ENCODE data around the gene TMEM140. TPM values are rescaled to one million over a fixed set of nuclear protein-coding genes. Genes with fewer than 3 reads are reported as not detected.
A peak's percentile ranks its signal among the peaks of the same experiment; 100 is the strongest.

Gene TMEM140
- total and polyA plus RNA-seq, 2 of the 13 experiments (the other 11 are each of a cell fraction or from before 2014, with no cell fraction given): 9.2 to 21.7 TPM

GRCh38 chr7:135169141-135169963, 21.5 kb downstream of the TMEM140 start (continued):
- TF ChIP-seq HDAC2 (CRISPR knock-in tag; IDR thresholded peaks at IDR 0.05) (0 out of 2 replicates have a peak, but pooled peaks have one; percentile 20), ZNF513 (CRISPR knock-in tag; conservative IDR thresholded peaks at IDR 0.05) (no peak), TAF1 (CRISPR knock-in tag; IDR thresholded peaks at IDR 0.05) (no peak), ZNF180 (CRISPR knock-in tag; IDR thresholded peaks at IDR 0.05; ENCODE audit: borderline replicate concordance, low read depth) (no peak), ZNF672 (CRISPR knock-in tag; IDR thresholded peaks at IDR 0.05) (no peak), ATM (IDR thresholded peaks at IDR 0.05; ENCODE audit: borderline replicate concordance) (no peak), ZNF546 (CRISPR knock-in tag; conservative IDR thresholded peaks at IDR 0.05) (no peak), POLR2AphosphoS5 (IDR thresholded peaks at IDR 0.05; ENCODE audit: low read depth, low read length) (peak; percentile 32; the same call in 1 of the 2 replicates), ZNF337 (CRISPR knock-in tag; IDR thresholded peaks at IDR 0.05; ENCODE audit: borderline replicate concordance, low read depth) (no peak), NRL (CRISPR knock-in tag; IDR thresholded peaks at IDR 0.05; ENCODE audit: borderline replicate concordance) (peak; percentile 64; the same call in 1 of the 2 replicates), PRDM15 (CRISPR knock-in tag; IDR thresholded peaks at IDR 0.05) (no peak), SMAD3 (CRISPR knock-in tag; IDR thresholded peaks at IDR 0.05) (no peak), XRCC5 (optimal IDR thresholded peaks at IDR 0.05; ENCODE audit: low read length) (peak; percentile 94), NCOA1 (CRISPR knock-in tag; IDR thresholded peaks at IDR 0.05) (no peak), JDP2 (CRISPR knock-in tag; IDR thresholded peaks at IDR 0.05; ENCODE audit: borderline replicate concordance) (no peak), ZSCAN12 (CRISPR knock-in tag; IDR thresholded peaks at IDR 0.05) (no peak), ZNF605 (CRISPR knock-in tag; IDR thresholded peaks at IDR 0.05) (no peak), KDM5A (IDR thresholded peaks at IDR 0.05; ENCODE audit: borderline replicate concordance, low read length) (peak; percentile 5; the same call in 1 of the 2 replicates), U2AF2 (IDR thresholded peaks at IDR 0.05; ENCODE audit: low read depth, low read length) (no peak), ZNF225 (CRISPR knock-in tag; IDR thresholded peaks at IDR 0.05) (no peak), SALL2 (CRISPR knock-in tag; IDR thresholded peaks at IDR 0.05) (no peak), ZNF224 (CRISPR knock-in tag; IDR thresholded peaks at IDR 0.05) (no peak), NFIB (CRISPR knock-in tag; IDR thresholded peaks at IDR 0.05; ENCODE audit: borderline replicate concordance) (no peak), DMAP1 (CRISPR knock-in tag; IDR thresholded peaks at IDR 0.05) (no peak), ZBTB34 (CRISPR knock-in tag; IDR thresholded peaks at IDR 0.05) (no peak), ZNF138 (CRISPR knock-in tag; IDR thresholded peaks at IDR 0.05; ENCODE audit: low read depth) (no peak)
